GM12878 (cell line): ENCODE measurements around the gene CAB39L. TPM values are rescaled to one million over a fixed set of nuclear protein-coding genes. Genes with fewer than 3 reads are reported as not detected.

Source experiments
- BACH1 ChIP-seq: fragments of 450-650 bp; IDR thresholded peaks from 2 replicates; pipeline ENCODE4 v1.6.1; 2017; ENCODE audit warnings: mild to moderate bottlenecking, borderline replicate concordance
- BCL11A ChIP-seq: IDR thresholded peaks from 2 replicates; pipeline ENCODE4 v1.6.1; 2011; ENCODE audit warnings: low read depth, low read length
- KDM1A ChIP-seq: fragments of 200-600 bp; sonication (generic); IDR thresholded peaks from 2 replicates; pipeline ENCODE4 v1.6.1; 2016; ENCODE audit warnings: borderline replicate concordance
- POU2F2 ChIP-seq: IDR thresholded peaks from 3 replicates; pipeline ENCODE4 v1.6.1; 2011; ENCODE audit warnings: low read depth, mild to moderate bottlenecking, low read length, borderline replicate concordance
- USF2 ChIP-seq: IDR thresholded peaks from 2 replicates; pipeline ENCODE4 v1.6.1; 2011; ENCODE audit warnings: low read depth, low read length, improper control_type of control experiment, borderline replicate concordance
- ZBTB33 ChIP-seq: fragments of 450-650 bp; IDR thresholded peaks from 2 replicates; pipeline ENCODE4 v1.6.1; 2017; ENCODE audit warnings: mild to moderate bottlenecking
- polyA plus RNA-seq, 11 experiments: library from polyadenylated mRNA; depleted of rRNA in 4 of 11; unstranded in 6 of 11; stranded (reverse) in 5 of 11; fragments of >200 nt; fragmentation: Nextera tagmentation in 4 of 11; fragmentation: Illumina TruSeq in 1 of 11; extraction: Ambion mirVana in 4 of 11; extraction: Trizol in 1 of 11; gene quantifications; 1 replicate in 1 of 11; 2 replicates in 10 of 11; pipeline versions ENCODE4 v1.2.1 to v1.2.3, GENCODE V29; 2011 to 2016; ENCODE audit warnings: inconsistent platforms in 2 of 11, missing spikeins in 2 of 11, low read depth in 1 of 11
- total RNA-seq, 4 experiments: library from RNA; depleted of rRNA in 3 of 4; stranded (reverse); fragments of >200 nt in 3 of 4; fragmentation: Illumina TruSeq in 1 of 4; extraction: Trizol in 1 of 4; gene quantifications; 2 replicates each; pipeline versions ENCODE4 v1.2.1 to v1.2.3, GENCODE V29; 2013 to 2021
- TF ChIP-seq, protein P1 (sequence below): IDR thresholded peaks from 2 replicates; pipeline ENCODE4 v1.6.1; 2012; ENCODE audit warnings: low read depth, low read length, improper control_type of control experiment
- TF ChIP-seq, protein P2 (sequence below): fragments of 150-350 bp; IDR thresholded peaks from 2 replicates; pipeline ENCODE4 v1.6.1; 2014; ENCODE audit warnings: mild to moderate bottlenecking, low read depth, low read length
- TF ChIP-seq, protein P3 (sequence below): fragments of 450-650 bp; formaldehyde crosslinking; IDR thresholded peaks from 2 replicates; pipeline ENCODE4 v1.4.0; 2020; ENCODE audit warnings: mild to moderate bottlenecking, moderate library complexity

The CAB39L gene
- total and polyA plus RNA-seq, 10 of the 15 experiments (the other 5 are each of a cell fraction or from before 2014, with no cell fraction given): 0.88 to 3.0 (median 1.7) TPM

DNA sequence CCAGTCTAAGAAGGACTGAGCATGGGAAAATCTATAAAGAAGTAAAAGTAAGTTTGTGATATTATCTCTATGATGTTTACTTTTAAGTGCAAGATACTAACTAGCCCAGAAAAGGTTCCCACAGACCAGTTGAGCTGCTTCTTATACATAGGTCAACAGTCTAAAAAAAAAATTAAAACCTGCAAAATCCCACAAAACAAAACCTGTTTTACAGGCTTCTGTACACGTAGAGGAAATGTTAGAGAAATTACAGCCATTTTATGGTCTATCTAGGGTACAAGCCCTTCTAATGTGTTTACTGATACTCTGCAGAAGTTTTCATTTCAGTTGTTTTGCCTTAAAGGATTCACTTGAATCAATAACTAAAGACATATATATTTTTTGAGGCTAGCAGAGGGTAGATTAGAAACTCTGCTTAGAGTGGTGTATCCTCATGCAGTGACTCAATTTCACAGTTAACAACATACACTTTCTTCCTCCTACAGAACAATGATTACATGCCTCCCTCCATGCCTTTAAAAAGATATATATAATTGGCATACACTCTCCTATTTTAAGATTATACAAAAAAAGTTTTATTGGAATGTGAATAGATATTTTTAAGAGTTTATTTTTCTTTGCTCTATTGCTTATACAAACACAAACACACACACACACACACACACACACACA, 43.9 kb downstream of the CAB39L start (continued):
- TF ChIP-seq, protein P1, sequence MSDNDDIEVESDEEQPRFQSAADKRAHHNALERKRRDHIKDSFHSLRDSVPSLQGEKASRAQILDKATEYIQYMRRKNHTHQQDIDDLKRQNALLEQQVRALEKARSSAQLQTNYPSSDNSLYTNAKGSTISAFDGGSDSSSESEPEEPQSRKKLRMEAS: no peak
- TF ChIP-seq, protein P2, sequence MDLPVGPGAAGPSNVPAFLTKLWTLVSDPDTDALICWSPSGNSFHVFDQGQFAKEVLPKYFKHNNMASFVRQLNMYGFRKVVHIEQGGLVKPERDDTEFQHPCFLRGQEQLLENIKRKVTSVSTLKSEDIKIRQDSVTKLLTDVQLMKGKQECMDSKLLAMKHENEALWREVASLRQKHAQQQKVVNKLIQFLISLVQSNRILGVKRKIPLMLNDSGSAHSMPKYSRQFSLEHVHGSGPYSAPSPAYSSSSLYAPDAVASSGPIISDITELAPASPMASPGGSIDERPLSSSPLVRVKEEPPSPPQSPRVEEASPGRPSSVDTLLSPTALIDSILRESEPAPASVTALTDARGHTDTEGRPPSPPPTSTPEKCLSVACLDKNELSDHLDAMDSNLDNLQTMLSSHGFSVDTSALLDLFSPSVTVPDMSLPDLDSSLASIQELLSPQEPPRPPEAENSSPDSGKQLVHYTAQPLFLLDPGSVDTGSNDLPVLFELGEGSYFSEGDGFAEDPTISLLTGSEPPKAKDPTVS: no peak
- TF ChIP-seq, protein P3, sequence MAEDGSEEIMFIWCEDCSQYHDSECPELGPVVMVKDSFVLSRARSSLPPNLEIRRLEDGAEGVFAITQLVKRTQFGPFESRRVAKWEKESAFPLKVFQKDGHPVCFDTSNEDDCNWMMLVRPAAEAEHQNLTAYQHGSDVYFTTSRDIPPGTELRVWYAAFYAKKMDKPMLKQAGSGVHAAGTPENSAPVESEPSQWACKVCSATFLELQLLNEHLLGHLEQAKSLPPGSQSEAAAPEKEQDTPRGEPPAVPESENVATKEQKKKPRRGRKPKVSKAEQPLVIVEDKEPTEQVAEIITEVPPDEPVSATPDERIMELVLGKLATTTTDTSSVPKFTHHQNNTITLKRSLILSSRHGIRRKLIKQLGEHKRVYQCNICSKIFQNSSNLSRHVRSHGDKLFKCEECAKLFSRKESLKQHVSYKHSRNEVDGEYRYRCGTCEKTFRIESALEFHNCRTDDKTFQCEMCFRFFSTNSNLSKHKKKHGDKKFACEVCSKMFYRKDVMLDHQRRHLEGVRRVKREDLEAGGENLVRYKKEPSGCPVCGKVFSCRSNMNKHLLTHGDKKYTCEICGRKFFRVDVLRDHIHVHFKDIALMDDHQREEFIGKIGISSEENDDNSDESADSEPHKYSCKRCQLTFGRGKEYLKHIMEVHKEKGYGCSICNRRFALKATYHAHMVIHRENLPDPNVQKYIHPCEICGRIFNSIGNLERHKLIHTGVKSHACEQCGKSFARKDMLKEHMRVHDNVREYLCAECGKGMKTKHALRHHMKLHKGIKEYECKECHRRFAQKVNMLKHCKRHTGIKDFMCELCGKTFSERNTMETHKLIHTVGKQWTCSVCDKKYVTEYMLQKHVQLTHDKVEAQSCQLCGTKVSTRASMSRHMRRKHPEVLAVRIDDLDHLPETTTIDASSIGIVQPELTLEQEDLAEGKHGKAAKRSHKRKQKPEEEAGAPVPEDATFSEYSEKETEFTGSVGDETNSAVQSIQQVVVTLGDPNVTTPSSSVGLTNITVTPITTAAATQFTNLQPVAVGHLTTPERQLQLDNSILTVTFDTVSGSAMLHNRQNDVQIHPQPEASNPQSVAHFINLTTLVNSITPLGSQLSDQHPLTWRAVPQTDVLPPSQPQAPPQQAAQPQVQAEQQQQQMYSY (CRISPR knock-in tag): no peak
- no peak for TF ChIP-seq KDM1A
- TF ChIP-seq ZBTB33: no peak
- no peak for TF ChIP-seq BACH1
- TF ChIP-seq POU2F2: no peak
- TF ChIP-seq USF2: no peak
- no peak for TF ChIP-seq BCL11A
- TF ChIP-seq, all 136 proteins: peak for 0
